Breast epithelium (tissue), 4 donors: ENCODE results near the gene MACROH2A1. TPM values are rescaled to one million over a fixed set of nuclear protein-coding genes. Genes with fewer than 3 reads are reported as not detected.

Source experiments
- DNase-seq, 2 donors: peaks; one replicate each; pipeline ENCODE4 v3.0.0-alpha.2; 2019; ENCODE audit warnings: low spot score in 2 of 2
- H3K27ac ChIP-seq, 2 donors: fragments of 200-600 bp; sonication (generic) in 1 of 2; one replicate each; pipeline ENCODE4 v1.5.1; 2016 to 2019; ENCODE audit warnings: mild to moderate bottlenecking in 1 of 2
- H3K27me3 ChIP-seq, 2 donors: fragments of 200-600 bp; sonication (generic) in 1 of 2; one replicate each; pipeline versions ENCODE4 v1.5.1 to v1.6.0; 2017 to 2019; ENCODE audit warnings: control low read depth in 1 of 2, mild to moderate bottlenecking in 1 of 2
- H3K36me3 ChIP-seq: fragments of 200-600 bp; one replicate; pipeline ENCODE4 v1.5.1; 2019
- H3K4me1 ChIP-seq, 2 donors: fragments of 200-600 bp; sonication (generic); one replicate each; pipeline ENCODE4 v1.5.1; 2016 to 2019; ENCODE audit warnings: control low read depth in 1 of 2
- H3K4me3 ChIP-seq, 3 donors: fragments of 200-600 bp; sonication (generic); 1 replicate in 2 of 3; 2 replicates in 1 of 3; pipeline ENCODE4 v1.5.1; 2016 to 2019; ENCODE audit warnings: mild to moderate bottlenecking in 3 of 3, moderate library complexity in 2 of 3
- H3K9me3 ChIP-seq, 2 donors: fragments of 200-600 bp; sonication (generic) in 1 of 2; one replicate each; pipeline ENCODE4 v1.5.1; 2016 to 2019; ENCODE audit warnings: control low read depth in 1 of 2
- CTCF ChIP-seq, 3 donors: fragments of 450-650 bp; IDR thresholded peaks; one replicate each; pipeline ENCODE4 v1.5.1; 2016 to 2017; ENCODE audit warnings: antibody characterized with exemption in 3 of 3, mild to moderate bottlenecking in 3 of 3, moderate library complexity in 3 of 3
- POLR2A ChIP-seq: fragments of 450-650 bp; IDR thresholded peaks from one replicate; pipeline ENCODE4 v1.6.1; 2016; ENCODE audit warnings: antibody characterized with exemption, mild to moderate bottlenecking, moderate library complexity
- POLR2AphosphoS5 ChIP-seq, 3 donors: sonication (generic); formaldehyde crosslinking; IDR thresholded peaks; one replicate each; pipeline ENCODE4 v1.6.1; 2017; ENCODE audit warnings: antibody characterized with exemption in 3 of 3
- intact Hi-C: fragments of 100-400 bp; cut with DNase I; formaldehyde crosslinking; loops from one replicate; pipeline ENCODE4 v1.15.1; 2023; ENCODE audit warnings: low total_unique reads
- total RNA-seq, 3 donors: library from RNA; depleted of rRNA; stranded (reverse); fragments of >200 nt; gene quantifications; one replicate each; pipeline ENCODE4 v1.1.0, GENCODE V29; 2016

The MACROH2A1 gene
- total RNA-seq, 3 donors from 2014 or later: 255 to 293 (median 272) TPM

GRCh38 chr5:135439231-135440205, 40.5 kb upstream of the MACROH2A1 start:
- no peaks in the 10 kb centered on the region for H3K4me1 ChIP-seq
- H3K9me3 ChIP-seq: no peaks in the 10 kb centered on the region
- no peaks in the 10 kb centered on the region for H3K36me3 ChIP-seq
- H3K27ac ChIP-seq: no peak overlapping the region
- no peak for TF ChIP-seq POLR2AphosphoS5 (IDR thresholded peaks at IDR 0.05)
- no peak for TF ChIP-seq CTCF (IDR thresholded peaks at IDR 0.05)
- no peak for TF ChIP-seq POLR2A
- intact Hi-C loops: loop anchor here (5.0 kb wide), 1 partner anchor 1013 kb away; no protein-coding TSS in a partner anchor
- no peak overlapping the region for H3K4me3 ChIP-seq
- peak in 1 of 2 donors; percentile 9 for DNase-seq
- peaks cover 0 to 7% of the 10 kb centered on the region in 2 donors for H3K27me3 ChIP-seq

- H3K27ac ChIP-seq: no peak overlapping the region
Measured at GRCh38 chr5:135438636-135439221, 39.7 kb upstream of the MACROH2A1 start.

GRCh38 chr5:135437796-135438560, 38.9 kb upstream of the MACROH2A1 start:
- Histone ChIP-seq H3K27ac (no peak overlapping the region), H3K4me3 (no peak overlapping the region), H3K36me3 (no peaks in the 10 kb centered on the region), H3K27me3 (peaks cover 0 to 7% of the 10 kb centered on the region in 2 donors), H3K9me3 (no peaks in the 10 kb centered on the region), H3K4me1 (no peaks in the 10 kb centered on the region)
- no peak for DNase-seq
- no peak for TF ChIP-seq POLR2A
- TF ChIP-seq CTCF (IDR thresholded peaks at IDR 0.05): no peak
- no peak for TF ChIP-seq POLR2AphosphoS5 (IDR thresholded peaks at IDR 0.05)
- intact Hi-C loops: loop anchor here (5.0 kb wide), 1 partner anchor 1014 kb away; no protein-coding TSS in a partner anchor

More at GRCh38 chr5:135438636-135439221, 39.7 kb upstream of the MACROH2A1 start:
- Histone ChIP-seq H3K4me1 (no peaks in the 10 kb centered on the region), H3K27me3 (peaks cover 0 to 7% of the 10 kb centered on the region in 2 donors), H3K4me3 (no peak overlapping the region), H3K36me3 (no peaks in the 10 kb centered on the region), H3K9me3 (no peaks in the 10 kb centered on the region)
- TF ChIP-seq CTCF (IDR thresholded peaks at IDR 0.05): no peak
- no peak for TF ChIP-seq POLR2AphosphoS5 (IDR thresholded peaks at IDR 0.05)
- no peak for TF ChIP-seq POLR2A
- intact Hi-C loops: loop anchor here (5.0 kb wide), 1 partner anchor 1014 kb away; no protein-coding TSS in a partner anchor
- DNase-seq: peak in 1 of 2 donors; percentile 10

GRCh38 chr5:135437422-135437795, 38.4 kb upstream of the MACROH2A1 start:
- DNase-seq: peak in 1 of 2 donors; percentile 16
- Histone ChIP-seq H3K27ac (no peak overlapping the region), H3K9me3 (no peaks in the 10 kb centered on the region), H3K4me3 (no peak overlapping the region), H3K27me3 (peaks cover 0 to 7% of the 10 kb centered on the region in 2 donors), H3K4me1 (no peaks in the 10 kb centered on the region), H3K36me3 (no peaks in the 10 kb centered on the region)
- TF ChIP-seq POLR2AphosphoS5 (IDR thresholded peaks at IDR 0.05) (no peak), POLR2A (no peak), CTCF (IDR thresholded peaks at IDR 0.05) (no peak)
- intact Hi-C loops: loop anchor here (5.0 kb wide), 1 partner anchor 1015 kb away; no protein-coding TSS in a partner anchor
